Liver (tissue), 9 donors: ENCODE measurements around the gene WFIKKN1. TPM values are rescaled to one million over a fixed set of nuclear protein-coding genes. Genes with fewer than 3 reads are reported as not detected.

ENCODE experiments used
- DNase-seq: peaks from one replicate; pipeline ENCODE4 v3.0.0-alpha.2; 2017; ENCODE audit warnings: low spot score
- H3K27ac ChIP-seq, 2 donors: one replicate each; pipeline ENCODE4 v1.7.0; 2013; ENCODE audit warnings: inconsistent platforms in 2 of 2, low read length in 2 of 2, control low read depth in 1 of 2, low read depth in 1 of 2, mild to moderate bottlenecking in 1 of 2
- H3K27me3 ChIP-seq, 4 donors: one replicate each; pipeline versions ENCODE4 v1.6.1 to v1.7.0; 2013; ENCODE audit warnings: low read length in 3 of 4, inconsistent platforms in 1 of 4, mild to moderate bottlenecking in 1 of 4, moderate library complexity in 1 of 4; ENCODE audit not compliant: control insufficient read depth in 4 of 4, insufficient read depth in 4 of 4
- H3K36me3 ChIP-seq, 4 donors: one replicate each; pipeline versions ENCODE4 v1.6.1 to v1.7.0; 2013; ENCODE audit warnings: low read length in 3 of 4, mild to moderate bottlenecking in 3 of 4, low read depth in 1 of 4, moderate library complexity in 1 of 4; ENCODE audit not compliant: control insufficient read depth in 4 of 4, insufficient read depth in 3 of 4
- H3K4me1 ChIP-seq, 4 donors: one replicate each; pipeline versions ENCODE4 v1.6.1 to v1.7.0; 2013; ENCODE audit warnings: low read length in 3 of 4, mild to moderate bottlenecking in 3 of 4, moderate library complexity in 1 of 4; ENCODE audit not compliant: control insufficient read depth in 4 of 4, insufficient read depth in 4 of 4
- H3K4me3 ChIP-seq, 3 donors: one replicate each; pipeline versions ENCODE4 v1.6.1 to v1.7.0; 2013; ENCODE audit warnings: low read length in 3 of 3, control low read depth in 1 of 3, low read depth in 1 of 3, mild to moderate bottlenecking in 1 of 3
- H3K9ac ChIP-seq, 2 donors: one replicate each; pipeline ENCODE4 v1.7.0; 2013; ENCODE audit warnings: low read length in 2 of 2, mild to moderate bottlenecking in 2 of 2, moderate library complexity in 2 of 2, control low read depth in 1 of 2, low read depth in 1 of 2
- H3K9me3 ChIP-seq, 4 donors: one replicate each; pipeline versions ENCODE4 v1.6.1 to v1.7.0; 2013; ENCODE audit warnings: low read length in 3 of 4; ENCODE audit not compliant: control insufficient read depth in 4 of 4
- ATF3 ChIP-seq: IDR thresholded peaks from 2 replicates; pipeline ENCODE4 v1.6.1; 2016; ENCODE audit warnings: antibody characterized with exemption
- CTCF ChIP-seq: fragments of 150-350 bp; IDR thresholded peaks from 2 replicates; pipeline ENCODE4 v1.5.1; 2017; ENCODE audit warnings: improper control_type of control experiment, low read depth, low read length; ENCODE audit not compliant: missing input control
- EGR1 ChIP-seq, 2 donors: IDR thresholded peaks; 2 replicates each; pipeline ENCODE4 v1.6.1; 2016 to 2018; ENCODE audit warnings: antibody characterized with exemption in 2 of 2, low read depth in 2 of 2
- FOXA1 ChIP-seq: IDR thresholded peaks from 2 replicates; pipeline ENCODE4 v1.6.1; 2016; ENCODE audit warnings: antibody characterized with exemption
- FOXA2 ChIP-seq: IDR thresholded peaks from 2 replicates; pipeline ENCODE4 v1.6.1; 2016; ENCODE audit warnings: antibody characterized with exemption
- HNF4A ChIP-seq, 2 donors: conservative IDR thresholded peaks; 2 replicates each; pipeline ENCODE4 v1.6.1; 2016; ENCODE audit warnings: antibody characterized with exemption in 2 of 2, mild to moderate bottlenecking in 2 of 2
- JUND ChIP-seq, 2 donors: IDR thresholded peaks; 2 replicates each; pipeline ENCODE4 v1.6.1; 2016; ENCODE audit warnings: antibody characterized with exemption in 2 of 2
- MAX ChIP-seq: IDR thresholded peaks from 2 replicates; pipeline ENCODE4 v1.6.1; 2016; ENCODE audit warnings: antibody characterized with exemption
- NR2F2 ChIP-seq: IDR thresholded peaks from 2 replicates; pipeline ENCODE4 v1.6.1; 2016; ENCODE audit warnings: antibody characterized with exemption
- REST ChIP-seq: IDR thresholded peaks from 2 replicates; pipeline ENCODE4 v1.6.1; 2016; ENCODE audit warnings: antibody characterized with exemption, mild to moderate bottlenecking
- RXRA ChIP-seq, 2 donors: IDR thresholded peaks; 2 replicates each; pipeline ENCODE4 v1.6.1; 2017 to 2018; ENCODE audit warnings: antibody characterized with exemption in 2 of 2, mild to moderate bottlenecking in 1 of 2
- SP1 ChIP-seq: IDR thresholded peaks from 2 replicates; pipeline ENCODE4 v1.6.1; 2018; ENCODE audit warnings: antibody characterized with exemption, mild to moderate bottlenecking
- YY1 ChIP-seq: IDR thresholded peaks from 2 replicates; pipeline ENCODE4 v1.6.1; 2016; ENCODE audit warnings: antibody characterized with exemption, mild to moderate bottlenecking
- ZBTB33 ChIP-seq: IDR thresholded peaks from 2 replicates; pipeline ENCODE4 v1.6.1; 2016; ENCODE audit warnings: antibody characterized with exemption
- WGBS: extraction: QIAGEN DNeasy Blood & Tissue Kit; methylation state at CpG from one replicate; pipeline ENCODE4 v1.1.7; 2013; 5-methylcytosine and 5-hydroxymethylcytosine counted together
- polyA plus RNA-seq, 2 donors: library from polyadenylated mRNA; stranded (reverse) in 1 of 2; unstranded in 1 of 2; fragments of 200-250 nt in 1 of 2; fragments of >200 nt in 1 of 2; fragmentation: Nextera tagmentation in 1 of 2; extraction: Ambion mirVana in 1 of 2; gene quantifications; one replicate each; pipeline versions ENCODE4 v1.2.1 to v1.2.3, GENCODE V29; 2013 to 2015
- total RNA-seq, 2 donors: library from RNA; depleted of rRNA; stranded (reverse); fragments of >200 nt; gene quantifications; one replicate each; pipeline ENCODE4 v1.2.3, GENCODE V29; 2014
- donor health status: healthy.
- donor health status: healthy.
- donor health status: healthy.
- donor health status: healthy.
- donor health status: healthy.

WFIKKN1 gene
- total and polyA plus RNA-seq, 4 donors = 0.19 to 1.2 (median 0.46) TPM

- 86% methylated on average over 21 of the region's 21 CpGs for WGBS
- no peak overlapping the region for H3K9ac ChIP-seq
- H3K27ac ChIP-seq = no peak overlapping the region
- H3K4me3 ChIP-seq = no peak overlapping the region
- H3K27me3 ChIP-seq = no peaks in the 10 kb centered on the region
- H3K9me3 ChIP-seq = no peaks in the 10 kb centered on the region
- TF ChIP-seq JUND (IDR thresholded peaks at IDR 0.05) (no peak), SP1 (no peak), MAX (no peak), ATF3 (no peak), HNF4A (conservative IDR thresholded peaks at IDR 0.05) (no peak), RXRA (IDR thresholded peaks at IDR 0.05) (no peak), EGR1 (IDR thresholded peaks at IDR 0.05; ENCODE audit: low read depth in 2 of 2) (no peak), ZBTB33 (no peak), YY1 (no peak), FOXA2 (no peak), FOXA1 (no peak), REST (no peak)
- no peak for DNase-seq
- peaks cover 13 to 37% (median 23%) of the 10 kb centered on the region in 4 donors for H3K4me1 ChIP-seq
- peaks cover 6 to 22% (median 16%) of the 10 kb centered on the region in 4 donors for H3K36me3 ChIP-seq
Observed at GRCh38 chr16:676565-676902, 45.7 kb downstream of the WFIKKN1 start.

GRCh38 chr16:676913-677312, 46.1 kb downstream of the WFIKKN1 start:
- no peak for TF ChIP-seq FOXA1
- TF ChIP-seq CTCF = no peak
- no peak for TF ChIP-seq SP1
- TF ChIP-seq NR2F2 = no peak
- no peak for TF ChIP-seq RXRA (IDR thresholded peaks at IDR 0.05)
- TF ChIP-seq HNF4A (conservative IDR thresholded peaks at IDR 0.05) = no peak
- no peak for TF ChIP-seq REST
- TF ChIP-seq EGR1 (IDR thresholded peaks at IDR 0.05; ENCODE audit: low read depth in 2 of 2) = no peak
- TF ChIP-seq MAX = no peak
- TF ChIP-seq FOXA2 = no peak
- H3K27ac ChIP-seq = no peak overlapping the region
- H3K9me3 ChIP-seq = no peaks in the 10 kb centered on the region
- 73% methylated on average over 23 of the region's 23 CpGs for WGBS
- DNase-seq = no peak
- H3K4me3 ChIP-seq = no peak overlapping the region
- peaks cover 16 to 41% (median 26%) of the 10 kb centered on the region in 4 donors for H3K4me1 ChIP-seq
- no peaks in the 10 kb centered on the region for H3K27me3 ChIP-seq
- no peak overlapping the region for H3K9ac ChIP-seq
- peaks cover 10 to 24% (median 16%) of the 10 kb centered on the region in 4 donors for H3K36me3 ChIP-seq
